H9 (cell line): Measurements from ENCODE around the gene DPP8. TPM values are rescaled to one million over a fixed set of nuclear protein-coding genes. Genes with fewer than 3 reads are reported as not detected.

Source experiments
- DNase-seq: peaks from one replicate; pipeline ENCODE4 v3.0.0-alpha.2; 2017
- H2AFZ ChIP-seq: one replicate; pipeline ENCODE4 v1.6.1; 2013; ENCODE audit warnings: mild to moderate bottlenecking, low read length, control low read depth, moderate library complexity
- H2AK5ac ChIP-seq: 2 replicates; pipeline ENCODE4 v1.6.1; 2013; ENCODE audit warnings: low read length, control low read depth, mixed read lengths; ENCODE audit not compliant: insufficient read length
- H2BK120ac ChIP-seq: one replicate; pipeline ENCODE4 v1.6.1; 2013; ENCODE audit warnings: low read depth, mild to moderate bottlenecking, low read length, control low read depth, inconsistent platforms; ENCODE audit not compliant: poor library complexity, severe bottlenecking
- H2BK12ac ChIP-seq: 2 replicates; pipeline ENCODE4 v1.6.1; 2013; ENCODE audit warnings: low read length, control low read depth, mixed read lengths, low read depth; ENCODE audit not compliant: insufficient read length
- H2BK15ac ChIP-seq: 2 replicates; pipeline ENCODE4 v1.6.1; 2013; ENCODE audit warnings: low read depth, low read length, control low read depth
- H2BK20ac ChIP-seq: one replicate; pipeline ENCODE4 v1.6.1; 2013; ENCODE audit warnings: low read depth, mild to moderate bottlenecking, low read length, control low read depth, inconsistent platforms; ENCODE audit not compliant: poor library complexity, severe bottlenecking
- H2BK5ac ChIP-seq: 2 replicates; pipeline ENCODE4 v1.6.1; 2013; ENCODE audit warnings: low read length, control low read depth, mixed read lengths; ENCODE audit not compliant: insufficient read length
- H3K14ac ChIP-seq: 2 replicates; pipeline ENCODE4 v1.6.1; 2013; ENCODE audit warnings: low read length, control low read depth; ENCODE audit not compliant: insufficient read depth
- H3K18ac ChIP-seq: 2 replicates; pipeline ENCODE4 v1.6.1; 2013; ENCODE audit warnings: low read depth, mild to moderate bottlenecking, mixed read lengths, low read length, control low read depth; ENCODE audit not compliant: insufficient read length
- H3K23ac ChIP-seq: 2 replicates; pipeline ENCODE4 v1.6.1; 2013; ENCODE audit warnings: low read length, control low read depth, mixed read lengths, low read depth; ENCODE audit not compliant: insufficient read length
- H3K23me2 ChIP-seq: 2 replicates; pipeline ENCODE4 v1.6.1; 2013; ENCODE audit warnings: low read depth, mild to moderate bottlenecking, mixed read lengths, low read length, control low read depth; ENCODE audit not compliant: insufficient read length, poor library complexity, severe bottlenecking
- H3K27ac ChIP-seq: 2 replicates; pipeline ENCODE4 v1.5.1; 2013; ENCODE audit warnings: low read length, control low read depth, mixed read lengths, low read depth; ENCODE audit not compliant: insufficient read length
- H3K27me3 ChIP-seq: 2 replicates; pipeline ENCODE4 v1.6.1; 2013; ENCODE audit warnings: low read length, control low read depth, inconsistent platforms; ENCODE audit not compliant: insufficient read depth
- H3K4ac ChIP-seq: 2 replicates; pipeline ENCODE4 v1.6.1; 2013; ENCODE audit warnings: low read depth, mild to moderate bottlenecking, control low read depth, inconsistent platforms, low read length, moderate library complexity
- H3K4me1 ChIP-seq: 2 replicates; pipeline ENCODE4 v1.6.1; 2013; ENCODE audit warnings: low read length, control low read depth, inconsistent platforms; ENCODE audit not compliant: insufficient read depth
- H3K4me2 ChIP-seq: 2 replicates; pipeline ENCODE4 v1.6.1; 2013; ENCODE audit warnings: low read length, control low read depth, mixed read lengths; ENCODE audit not compliant: insufficient read length, insufficient read depth
- H3K56ac ChIP-seq: 2 replicates; pipeline ENCODE4 v1.6.1; 2013; ENCODE audit warnings: low read depth, mild to moderate bottlenecking, mixed read lengths, low read length, control low read depth; ENCODE audit not compliant: insufficient read length
- H3K79me1 ChIP-seq: 2 replicates; pipeline ENCODE4 v1.6.1; 2013; ENCODE audit warnings: low read depth, mild to moderate bottlenecking, moderate library complexity, low read length, control low read depth, inconsistent platforms; ENCODE audit not compliant: insufficient read depth, poor library complexity, severe bottlenecking
- H3K79me2 ChIP-seq: 2 replicates; pipeline ENCODE4 v1.6.1; 2013; ENCODE audit warnings: low read length, control low read depth, inconsistent platforms; ENCODE audit not compliant: insufficient read depth
- H3K9ac ChIP-seq: 2 replicates; pipeline ENCODE4 v1.6.1; 2013; ENCODE audit warnings: low read length, control low read depth, mixed read lengths; ENCODE audit not compliant: insufficient read length; ENCODE audit errors: extremely low read depth
- H3K9me3 ChIP-seq: one replicate; pipeline ENCODE4 v1.6.1; 2013; ENCODE audit warnings: low read depth, low read length, inconsistent platforms; ENCODE audit not compliant: control insufficient read depth
- H3T11ph ChIP-seq: one replicate; pipeline ENCODE4 v1.6.1; 2013; ENCODE audit warnings: mild to moderate bottlenecking, low read length, control low read depth, inconsistent platforms
- H4K20me1 ChIP-seq: one replicate; pipeline ENCODE4 v1.6.1; 2013; ENCODE audit not compliant: control insufficient read depth, insufficient read length, insufficient read depth
- H4K5ac ChIP-seq: 2 replicates; pipeline ENCODE4 v1.6.1; 2013; ENCODE audit warnings: low read depth, mild to moderate bottlenecking, mixed read lengths, low read length, control low read depth; ENCODE audit not compliant: insufficient read length
- H4K8ac ChIP-seq: replicated peaks from 2 replicates; pipeline ENCODE4 v1.6.1; 2013; ENCODE audit warnings: low read length, control low read depth, mixed read lengths, low read depth; ENCODE audit not compliant: insufficient read length
- H4K91ac ChIP-seq: 2 replicates; pipeline ENCODE4 v1.6.1; 2013; ENCODE audit warnings: low read depth, mild to moderate bottlenecking, moderate library complexity, mixed read lengths, low read length, control low read depth; ENCODE audit not compliant: insufficient read length
- H3K27ac Mint-ChIP-seq, 3 experiments: 2 replicates in 2 of 3; 3 replicates in 1 of 3; pipeline ENCODE4 v1.8.0; 2020 to 2021; ENCODE audit warnings: mixed read lengths in 3 of 3, mild to moderate bottlenecking in 1 of 3, moderate library complexity in 1 of 3
- H3K27me3 Mint-ChIP-seq: 2 replicates; pipeline ENCODE4 v1.8.0; 2021; ENCODE audit warnings: low read depth, mild to moderate bottlenecking, moderate library complexity, mixed read lengths
- H3K36me3 Mint-ChIP-seq, 3 experiments: 2 replicates in 2 of 3; 3 replicates in 1 of 3; pipeline ENCODE4 v1.8.0; 2020 to 2021; ENCODE audit warnings: low read depth in 3 of 3, mixed read lengths in 3 of 3; ENCODE audit not compliant: insufficient read depth in 1 of 3
- H3K4me1 Mint-ChIP-seq, 2 experiments: 2 replicates each; pipeline ENCODE4 v1.8.0; 2020; ENCODE audit warnings: mixed read lengths in 2 of 2
- H3K4me3 Mint-ChIP-seq, 2 experiments: 2 replicates in 1 of 2; 3 replicates in 1 of 2; pipeline ENCODE4 v1.8.0; 2020 to 2021; ENCODE audit warnings: mild to moderate bottlenecking in 2 of 2, mixed read lengths in 2 of 2, moderate library complexity in 1 of 2
- H3K9me3 Mint-ChIP-seq, 2 experiments: 2 replicates in 1 of 2; 3 replicates in 1 of 2; pipeline ENCODE4 v1.8.0; 2020; ENCODE audit warnings: mild to moderate bottlenecking in 2 of 2, mixed read lengths in 2 of 2, moderate library complexity in 1 of 2
- WGBS: extraction: QIAGEN DNeasy Blood & Tissue Kit; methylation state at CpG from one replicate; pipeline ENCODE4 v1.1.7; 2013; ENCODE audit warnings: missing lambda C conversion rate, low lambda C conversion rate, mixed read lengths; ENCODE audit not compliant: insufficient read length; ENCODE audit errors: extremely low coverage; 5-methylcytosine and 5-hydroxymethylcytosine counted together
- total RNA-seq: library from RNA; stranded (reverse); gene quantifications from 2 replicates; pipeline ENCODE4 v1.2.1, GENCODE V29; 2021
- TF ChIP-seq, protein P1 (sequence below): fragments of 200-600 bp; sonication (generic); conservative IDR thresholded peaks from 3 replicates; pipeline ENCODE4 v1.8.0; 2021; ENCODE audit warnings: antibody characterized with exemption, mild to moderate bottlenecking

The DPP8 gene
- total RNA-seq, 1 experiment from 2014 or later = 26.6 TPM

- Histone ChIP-seq H2BK15ac (no peak overlapping the region), H3K23ac (no peak overlapping the region), H3K56ac (no peak overlapping the region), H4K20me1 (no peaks in the 10 kb centered on the region), H2AK5ac (no peak overlapping the region), H4K91ac (no peak overlapping the region), H4K5ac (no peak overlapping the region), H3K18ac (no peak overlapping the region), H2BK12ac (no peak overlapping the region), H3K9me3 (no peaks in the 10 kb centered on the region), H3K9ac (no peak overlapping the region), H4K8ac (no peak overlapping the region), H3K27ac (no peak overlapping the region), H2BK20ac (no peak overlapping the region), H3T11ph (no peak overlapping the region), H3K14ac (no peak overlapping the region), H3K79me2 (no peaks in the 10 kb centered on the region), H2BK120ac (no peak overlapping the region), H3K79me1 (no peaks in the 10 kb centered on the region), H3K4ac (no peak overlapping the region), H3K4me1 (no peaks in the 10 kb centered on the region), H2AFZ (no peak overlapping the region), H3K27me3 (no peaks in the 10 kb centered on the region), H3K23me2 (no peaks in the 10 kb centered on the region), H3K4me2 (no peak overlapping the region), H2BK5ac (no peak overlapping the region)
- Mint-ChIP-seq H3K9me3 (no peaks in the 10 kb centered on the region), H3K4me1 (peaks cover 13 to 14% of the 10 kb centered on the region in 2 experiments), H3K27ac (no peak overlapping the region), H3K4me3 (no peak overlapping the region), H3K27me3 (peaks cover 2% of the 10 kb centered on the region), H3K36me3 (no peaks in the 10 kb centered on the region)
- TF ChIP-seq, protein P1, sequence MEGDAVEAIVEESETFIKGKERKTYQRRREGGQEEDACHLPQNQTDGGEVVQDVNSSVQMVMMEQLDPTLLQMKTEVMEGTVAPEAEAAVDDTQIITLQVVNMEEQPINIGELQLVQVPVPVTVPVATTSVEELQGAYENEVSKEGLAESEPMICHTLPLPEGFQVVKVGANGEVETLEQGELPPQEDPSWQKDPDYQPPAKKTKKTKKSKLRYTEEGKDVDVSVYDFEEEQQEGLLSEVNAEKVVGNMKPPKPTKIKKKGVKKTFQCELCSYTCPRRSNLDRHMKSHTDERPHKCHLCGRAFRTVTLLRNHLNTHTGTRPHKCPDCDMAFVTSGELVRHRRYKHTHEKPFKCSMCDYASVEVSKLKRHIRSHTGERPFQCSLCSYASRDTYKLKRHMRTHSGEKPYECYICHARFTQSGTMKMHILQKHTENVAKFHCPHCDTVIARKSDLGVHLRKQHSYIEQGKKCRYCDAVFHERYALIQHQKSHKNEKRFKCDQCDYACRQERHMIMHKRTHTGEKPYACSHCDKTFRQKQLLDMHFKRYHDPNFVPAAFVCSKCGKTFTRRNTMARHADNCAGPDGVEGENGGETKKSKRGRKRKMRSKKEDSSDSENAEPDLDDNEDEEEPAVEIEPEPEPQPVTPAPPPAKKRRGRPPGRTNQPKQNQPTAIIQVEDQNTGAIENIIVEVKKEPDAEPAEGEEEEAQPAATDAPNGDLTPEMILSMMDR = no peak
- no peak for DNase-seq
- no CpG with 5 or more reads among the region's 1 CpG for WGBS
Observed at GRCh38 chr15:65525622-65526021, 8.1 kb upstream of the DPP8 start.
